Endothelial cell of umbilical vein (primary cell): ENCODE results near the gene PLA2G4B. TPM values are rescaled to one million over a fixed set of nuclear protein-coding genes. Genes with fewer than 3 reads are reported as not detected.

Experiments
- BruUV-seq: library from RNA; stranded (reverse); fragments of 400-500 nt; replicated peaks from 2 replicates; lab custom pipeline; 2021; lab: Mats Ljungman, UMichigan
- CTCF ChIA-PET: fragments of 300-600, 350-600 bp; sonication (Branson Sonifier 250); formaldehyde crosslinking; loops from one replicate; lab custom pipeline; 2021; ENCODE audit warnings: antibody characterized with exemption, inconsistent platforms; lab: Charles Lee
- POLR2A ChIA-PET: fragments of 300-600, 350-600 bp; sonication (Branson Sonifier 250); formaldehyde crosslinking; loops from one replicate; lab custom pipeline; 2021; ENCODE audit warnings: antibody characterized with exemption, inconsistent platforms; lab: Charles Lee
- DNase-seq: peaks from one replicate; pipeline ENCODE4 v3.0.0-alpha.2; 2011; ENCODE audit warnings: low read depth, low spot score
- FAIRE-seq: peaks from 2 replicates; lab custom pipeline; 2011; peaks lifted over from hg19 to GRCh38; lab: Jason Lieb, UNC
- H2AFZ ChIP-seq: 2 replicates; pipeline ENCODE4 v1.6.0; 2012; ENCODE audit warnings: low read depth, low read length, control low read depth, inconsistent platforms
- H3K27ac ChIP-seq: 2 replicates; pipeline ENCODE4 v1.5.1; 2011; ENCODE audit warnings: low read depth, mild to moderate bottlenecking, control low read depth, low read length, moderate library complexity; ENCODE audit not compliant: insufficient read depth
- H3K27me3 ChIP-seq, 2 experiments: 2 replicates each; pipeline versions ENCODE4 v1.6.0 to v1.6.1; 2011; ENCODE audit warnings: low read length in 2 of 2, mixed read lengths in 1 of 2; ENCODE audit not compliant: control insufficient read depth in 2 of 2, insufficient read depth in 2 of 2
- H3K36me3 ChIP-seq, 2 experiments: 2 replicates in 1 of 2; 3 replicates in 1 of 2; pipeline ENCODE4 v1.5.1; 2011; ENCODE audit warnings: low read length in 2 of 2, mild to moderate bottlenecking in 1 of 2, moderate library complexity in 1 of 2; ENCODE audit not compliant: control insufficient read depth in 2 of 2, insufficient read depth in 2 of 2; ENCODE audit errors: extremely low read depth in 1 of 2
- H3K4me1 ChIP-seq: 3 replicates; pipeline ENCODE4 v1.5.1; 2011; ENCODE audit warnings: mild to moderate bottlenecking, low read length; ENCODE audit not compliant: control insufficient read depth, insufficient read depth; ENCODE audit errors: extremely low read depth
- H3K4me2 ChIP-seq: 2 replicates; pipeline ENCODE4 v1.6.1; 2011; ENCODE audit warnings: low read length, control low read depth, mixed read lengths; ENCODE audit not compliant: insufficient read depth
- H3K4me3 ChIP-seq, 3 experiments: fragments of 200-600 bp in 1 of 3; sonication (generic), shearing (Covaris generic) in 1 of 3; replicated peaks in 1 of 3; 2 replicates each; pipeline ENCODE4 v1.5.1; 2011 to 2016; ENCODE audit warnings: control low read depth in 3 of 3, low read length in 3 of 3, mild to moderate bottlenecking in 2 of 3, inconsistent platforms in 1 of 3, low read depth in 1 of 3, moderate library complexity in 1 of 3; ENCODE audit not compliant: insufficient read depth in 1 of 3
- H3K79me2 ChIP-seq: 2 replicates; pipeline ENCODE4 v1.6.0; 2012; ENCODE audit warnings: low read length, inconsistent platforms; ENCODE audit not compliant: control insufficient read depth, insufficient read depth
- H3K9ac ChIP-seq: replicated peaks from 2 replicates; pipeline ENCODE3; 2011; ENCODE audit warnings: low read length, control low read depth; ENCODE audit not compliant: insufficient read depth; ENCODE audit errors: extremely low read depth
- H3K9me1 ChIP-seq: replicated peaks from 3 replicates; pipeline ENCODE4 v1.6.0; 2011; ENCODE audit warnings: mild to moderate bottlenecking, low read length; ENCODE audit not compliant: control insufficient read depth, insufficient read depth; ENCODE audit errors: extremely low read depth
- H3K9me3 ChIP-seq: replicated peaks from 2 replicates; pipeline ENCODE4 v1.5.1; 2012; ENCODE audit warnings: low read length, inconsistent platforms; ENCODE audit not compliant: control insufficient read depth, insufficient read depth
- H4K20me1 ChIP-seq: replicated peaks from 2 replicates; pipeline ENCODE3; 2011; ENCODE audit warnings: mild to moderate bottlenecking, low read length; ENCODE audit not compliant: control insufficient read depth, insufficient read depth; ENCODE audit errors: extremely low read depth
- EZH2 ChIP-seq: IDR thresholded peaks from 2 replicates; pipeline ENCODE4 v1.6.1; 2012; ENCODE audit warnings: borderline replicate concordance, low read depth, mild to moderate bottlenecking, moderate library complexity, low read length, inconsistent platforms; ENCODE audit not compliant: severe bottlenecking
- FOS ChIP-seq: IDR thresholded peaks from 2 replicates; pipeline ENCODE4 v1.6.1; 2011; ENCODE audit warnings: mild to moderate bottlenecking, low read length, moderate library complexity, borderline replicate concordance; ENCODE audit not compliant: insufficient read depth
- GATA2 ChIP-seq: IDR thresholded peaks from 2 replicates; pipeline ENCODE4 v1.7.0; 2011; ENCODE audit warnings: low read depth, mild to moderate bottlenecking, moderate library complexity, mixed read lengths, low read length; ENCODE audit not compliant: insufficient read length, insufficient read depth
- JUN ChIP-seq: IDR thresholded peaks from 2 replicates; pipeline ENCODE4 v1.6.1; 2011; ENCODE audit warnings: borderline replicate concordance, low read depth; ENCODE audit not compliant: insufficient read length, insufficient read depth
- MAX ChIP-seq: IDR thresholded peaks from 2 replicates; pipeline ENCODE4 v1.6.1; 2011; ENCODE audit not compliant: insufficient read depth, insufficient read length
- MYC ChIP-seq: IDR thresholded peaks from one replicate; pipeline ENCODE4 v1.6.1; 2011; ENCODE audit warnings: mild to moderate bottlenecking, low read depth, low read length
- POLR2A ChIP-seq: IDR thresholded peaks from 2 replicates; pipeline ENCODE4 v1.6.1; 2012; ENCODE audit warnings: low read depth, mild to moderate bottlenecking, control low read depth, low read length
- POLR2AphosphoS5 ChIP-seq: IDR thresholded peaks from 2 replicates; pipeline ENCODE4 v1.6.1; 2012; ENCODE audit warnings: low read depth, mild to moderate bottlenecking, control low read depth, low read length, moderate library complexity; ENCODE audit not compliant: insufficient read depth
- dilution Hi-C: fragments of 300-500 bp; cut with MboI; formaldehyde crosslinking; loops from one replicate; pipeline ENCODE4 v1.15.0; 2019; ENCODE audit warnings: low sequenced_read_pairs; ENCODE audit not compliant: extremely low pct_ligation_motif_present
- intact Hi-C: fragments of 100-400 bp; cut with micrococcal nuclease; formaldehyde crosslinking; loops from one replicate; pipeline ENCODE4 v1.10.0; 2022
- polyA plus RNA-seq, 4 experiments: library from polyadenylated mRNA; depleted of rRNA in 3 of 4; stranded (reverse) in 3 of 4; unstranded in 1 of 4; fragments of >200 nt; gene quantifications; 2 replicates each; pipeline versions ENCODE4 v1.2.1 to v1.2.3, GENCODE V29; 2011 to 2012; ENCODE audit warnings: missing spikeins in 1 of 4
- total RNA-seq: library from RNA; stranded (reverse); gene quantifications from 2 replicates; pipeline ENCODE4 v1.2.3, GENCODE V29; 2021

The PLA2G4B gene
- total and polyA plus RNA-seq, 2 donors (not counting 3 experiments of a cell fraction or from before 2014, with no cell fraction given) = 4.0 to 7.9 TPM

DNA sequence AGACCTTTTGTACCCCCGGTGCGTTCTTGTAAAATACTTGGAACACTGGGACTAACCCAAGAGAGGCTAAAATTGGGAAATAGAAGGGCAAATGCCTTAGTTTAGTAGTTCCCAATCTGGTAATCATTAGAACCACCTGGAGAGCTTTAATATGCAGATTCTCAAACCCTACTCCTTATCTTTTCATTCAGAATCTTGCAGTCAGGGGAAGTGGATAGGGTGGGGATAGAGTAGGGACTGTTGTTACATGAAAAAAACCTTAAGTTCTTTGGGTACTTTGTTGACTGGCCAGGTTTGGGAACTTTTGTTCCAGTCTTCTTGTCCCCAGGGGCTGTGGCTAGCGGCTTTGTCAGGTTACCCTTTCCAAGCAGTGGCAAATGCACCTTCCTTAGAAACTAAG, 48.5 kb upstream of the PLA2G4B start:
- TF ChIP-seq MYC (no peak), GATA2 (no peak), FOS (no peak), POLR2A (no peak)
- CTCF ChIA-PET = interaction anchor here (2.3 to 10.8 kb wide), 2 partner anchors 14 to 20 kb away, joined by 6 to 219 read pairs; partner anchors contain the start of gene MAPKBP1

DNA sequence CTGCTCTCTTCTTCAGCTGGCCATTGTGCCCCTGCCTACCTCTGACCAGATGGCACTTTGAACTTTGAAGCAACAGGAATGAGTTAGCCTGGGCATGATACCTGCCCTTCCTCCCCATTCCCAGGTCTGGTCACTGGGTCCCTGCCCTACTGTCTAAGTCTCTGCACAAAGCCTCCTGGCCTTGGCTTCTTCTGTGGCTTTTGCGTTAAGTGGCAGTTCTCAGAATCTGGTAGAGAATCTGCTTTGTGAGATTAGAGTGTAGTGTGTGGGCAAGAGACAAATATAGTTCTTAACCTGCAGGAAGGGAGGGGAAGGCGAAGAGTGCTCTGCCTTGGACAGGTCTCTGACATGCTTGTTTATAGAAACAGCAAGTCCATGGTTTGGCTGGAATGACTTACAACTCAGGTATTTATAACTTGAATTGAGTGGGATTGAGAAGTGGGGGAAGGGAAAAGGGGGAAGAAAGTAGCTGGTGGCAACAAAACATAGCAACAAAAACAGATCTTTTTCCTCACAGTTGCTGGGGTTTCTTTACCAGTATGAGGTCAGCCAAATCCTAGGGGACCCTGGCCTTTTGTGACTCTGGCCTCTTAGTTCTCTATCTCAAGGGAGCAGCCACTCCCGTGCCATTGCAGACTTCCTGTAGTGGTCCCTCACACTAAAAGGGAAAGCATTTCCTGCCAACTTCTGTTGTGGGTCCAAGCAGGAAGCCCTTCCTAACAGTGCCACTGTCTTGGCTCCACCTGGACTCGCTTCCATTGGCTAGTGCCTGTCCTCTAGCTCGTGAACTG, 47.7 kb upstream of the PLA2G4B start:
- Histone ChIP-seq H3K79me2 (peaks cover 67% of the 10 kb centered on the region), H3K36me3 (no peaks in the 10 kb centered on the region), H3K9ac (peak overlapping the region; percentile 68), H3K9me3 (no peaks in the 10 kb centered on the region), H3K4me2 (peak overlapping the region; percentile 74), H3K27me3 (no peaks in the 10 kb centered on the region), H3K4me3 (peak overlapping the region in 1 of 3 experiments; percentile 1), H3K4me1 (peaks cover 53% of the 10 kb centered on the region), H2AFZ (no peak overlapping the region), H3K27ac (peak overlapping the region; percentile 93), H4K20me1 (no peaks in the 10 kb centered on the region), H3K9me1 (no peaks in the 10 kb centered on the region)
- peak; percentile 84 for TF ChIP-seq GATA2
- TF ChIP-seq FOS = peak; percentile 73
- TF ChIP-seq POLR2A = peak; percentile 60
- TF ChIP-seq POLR2AphosphoS5 = peak; percentile 73
- TF ChIP-seq EZH2 = no peak
- TF ChIP-seq JUN = peak; percentile 71
- TF ChIP-seq MAX = no peak
- no peak for TF ChIP-seq MYC
- POLR2A ChIA-PET = interaction anchor here (1.1 to 1.4 kb wide), 2 partner anchors 14 to 18 kb away, joined by 3 to 9 read pairs; no protein-coding TSS in a partner anchor
- intact Hi-C loops = loop anchor here (1.0 kb wide), 2 partner anchors 17 to 20 kb away; partner anchors contain the start of gene MAPKBP1
- DNase-seq = peak; percentile 85
- peak; percentile 91 for FAIRE-seq
- CTCF ChIA-PET = interaction anchor here (0.6 to 10.8 kb wide), 4 partner anchors 11 to 20 kb away, joined by 3 to 219 read pairs (median 4); partner anchors contain the start of gene MAPKBP1
- TSS peak; percentile 93 for BruUV-seq
- dilution Hi-C loops = no loop called here

More for the DNA sequence above, 48.5 kb upstream of the PLA2G4B start:
- intact Hi-C loops = no loop called here
- Histone ChIP-seq H3K4me1 (peaks cover 47% of the 10 kb centered on the region), H2AFZ (no peak overlapping the region), H3K9me1 (no peaks in the 10 kb centered on the region), H3K27me3 (no peaks in the 10 kb centered on the region), H3K27ac (peak overlapping the region; percentile 93), H3K9me3 (no peaks in the 10 kb centered on the region), H3K4me3 (peak overlapping the region in 1 of 3 experiments; percentile 1), H4K20me1 (no peaks in the 10 kb centered on the region), H3K79me2 (peaks cover 72% of the 10 kb centered on the region), H3K36me3 (no peaks in the 10 kb centered on the region), H3K4me2 (peak overlapping the region; percentile 74), H3K9ac (peak overlapping the region; percentile 68)
- DNase-seq = no peak
- dilution Hi-C loops = no loop called here
- no TSS peak for BruUV-seq
- POLR2A ChIA-PET = interaction anchor here (1.4 kb wide), 1 partner anchor 13 kb away, joined by 9 read pairs; no protein-coding TSS in a partner anchor
- no peak for FAIRE-seq
